PC-3 (cell line): ENCODE results near the gene NLGN2. TPM values are rescaled to one million over a fixed set of nuclear protein-coding genes. Genes with fewer than 3 reads are reported as not detected.

ENCODE experiments used
- ATAC-seq: fragments of 200-7000 bp; cut with Tn5 transposase; 2 replicates; pipeline ENCODE4 v1.9.1; 2020; ENCODE audit warnings: mild to moderate bottlenecking, moderate library complexity
- BruUV-seq: library from RNA; stranded (reverse); fragments of 400-500 nt; replicated peaks from 2 replicates; lab custom pipeline; 2021; lab: Mats Ljungman, UMichigan
- CTCF ChIA-PET: fragments of 300-600 bp; sonication (Branson Sonifier 250); formaldehyde crosslinking; loops from one replicate; lab custom pipeline; 2022; ENCODE audit warnings: antibody characterized with exemption; lab: Charles Lee
- POLR2A ChIA-PET: fragments of 300-600 bp; sonication (Branson Sonifier 250); formaldehyde crosslinking; loops from one replicate; lab custom pipeline; 2022; ENCODE audit warnings: antibody characterized with exemption; ENCODE audit not compliant: unreplicated experiment; lab: Charles Lee
- DNase-seq: peaks from one replicate; pipeline ENCODE4 v3.0.0-alpha.2; 2015
- H2AFZ ChIP-seq: fragments of 300-600 bp; sonication (generic); 2 replicates; pipeline ENCODE4 v1.6.0; 2016; ENCODE audit warnings: antibody characterized with exemption, low read length
- H3F3A ChIP-seq: fragments of 300-600 bp; sonication (generic); one replicate; pipeline ENCODE4 v1.6.0; 2017; ENCODE audit warnings: antibody characterized with exemption, low read length, control low read depth, mild to moderate bottlenecking; ENCODE audit not compliant: unreplicated experiment
- H3K27ac ChIP-seq: fragments of 300-600 bp; sonication (generic); 2 replicates; pipeline ENCODE4 v1.5.1; 2016; ENCODE audit warnings: mild to moderate bottlenecking, low read length
- H3K27me3 ChIP-seq: fragments of 300-600 bp; sonication (generic); 2 replicates; pipeline ENCODE4 v1.6.1; 2016; ENCODE audit warnings: low read length, mixed read lengths
- H3K36me3 ChIP-seq: fragments of 300-600 bp; sonication (generic); 2 replicates; pipeline ENCODE4 v1.6.1; 2016; ENCODE audit warnings: low read depth, mixed run types, low read length, mixed read lengths
- H3K4me1 ChIP-seq: fragments of 300-600 bp; sonication (generic); 2 replicates; pipeline ENCODE4 v1.5.1; 2016; ENCODE audit warnings: low read length; ENCODE audit not compliant: insufficient read depth
- H3K4me2 ChIP-seq: fragments of 300-600 bp; sonication (generic); 2 replicates; pipeline ENCODE4 v1.6.0; 2016; ENCODE audit warnings: low read length
- H3K4me3 ChIP-seq: fragments of 300-600 bp; sonication (generic); 2 replicates; pipeline ENCODE4 v1.5.1; 2016; ENCODE audit warnings: mild to moderate bottlenecking, low read length, mixed read lengths
- H3K79me2 ChIP-seq: fragments of 300-600 bp; sonication (generic); 2 replicates; pipeline ENCODE4 v1.6.1; 2017; ENCODE audit warnings: low read length, mixed read lengths
- H3K9ac ChIP-seq: fragments of 300-600 bp; sonication (generic); 2 replicates; pipeline ENCODE4 v1.6.0; 2016; ENCODE audit warnings: mild to moderate bottlenecking, low read length
- H3K9me2 ChIP-seq: fragments of 300-600 bp; sonication (generic); replicated peaks from 2 replicates; pipeline ENCODE4 v1.6.1; 2016; ENCODE audit warnings: mixed run types, low read length, mixed read lengths
- H3K9me3 ChIP-seq: fragments of 300-600 bp; sonication (generic); 2 replicates; pipeline ENCODE4 v1.6.1; 2016; ENCODE audit warnings: low read length, mixed read lengths
- H4K20me1 ChIP-seq: fragments of 300-600 bp; sonication (generic); 2 replicates; pipeline ENCODE4 v1.6.1; 2016; ENCODE audit warnings: low read length, mixed read lengths
- EZH2 ChIP-seq: fragments of 300-600 bp; sonication (generic); IDR thresholded peaks from one replicate; pipeline ENCODE4 v1.6.1; 2017; ENCODE audit warnings: antibody characterized with exemption, mild to moderate bottlenecking, low read length; ENCODE audit not compliant: unreplicated experiment
- EZH2phosphoT487 ChIP-seq: fragments of 300-600 bp; sonication (generic); IDR thresholded peaks from 2 replicates; pipeline ENCODE4 v1.6.1; 2018; ENCODE audit warnings: mild to moderate bottlenecking, antibody characterized with exemption, low read length, borderline replicate concordance
- intact Hi-C: fragments of 100-400 bp; cut with micrococcal nuclease; formaldehyde crosslinking; loops from 2 replicates; pipeline ENCODE4 v1.9.0; 2023
- total RNA-seq: library from RNA; depleted of rRNA; stranded (reverse); fragments of >200 nt; gene quantifications from 2 replicates; pipeline ENCODE4 v1.2.3, GENCODE V29; 2014
- TF ChIP-seq, protein P1 (sequence below): fragments of 300-600 bp; sonication (generic); conservative IDR thresholded peaks from 2 replicates; pipeline ENCODE4 v1.5.1; 2017; ENCODE audit warnings: antibody characterized with exemption, low read depth, mild to moderate bottlenecking, low read length

NLGN2 gene
- total RNA-seq, 1 experiment from 2014 or later = 7.4 TPM

- no peak for ATAC-seq
- peak overlapping the region; percentile 70; the same call in 1 of the 2 replicates for H3K9ac ChIP-seq
- intact Hi-C loops = loop anchor here (5.0 kb wide), 2 partner anchors 85 to 250 kb away; partner anchors contain the start of genes KCTD11, TP53 and WRAP53
- CTCF ChIA-PET = interaction anchor here (0.6 to 1.7 kb wide), 5 partner anchors 34 to 179 kb away, joined by 3 to 9 read pairs (median 6); partner anchors contain the start of gene TMEM256
- H2AFZ ChIP-seq = peak overlapping the region; percentile 57; the same call in 1 of the 2 replicates
- peaks cover 4% of the 10 kb centered on the region; the same call in 1 of the 2 replicates for H3K4me1 ChIP-seq
- H4K20me1 ChIP-seq = no peaks in the 10 kb centered on the region
- H3K9me3 ChIP-seq = no peaks in the 10 kb centered on the region
- no peak for TF ChIP-seq EZH2
- no peak for TF ChIP-seq EZH2phosphoT487
- TF ChIP-seq, protein P1, sequence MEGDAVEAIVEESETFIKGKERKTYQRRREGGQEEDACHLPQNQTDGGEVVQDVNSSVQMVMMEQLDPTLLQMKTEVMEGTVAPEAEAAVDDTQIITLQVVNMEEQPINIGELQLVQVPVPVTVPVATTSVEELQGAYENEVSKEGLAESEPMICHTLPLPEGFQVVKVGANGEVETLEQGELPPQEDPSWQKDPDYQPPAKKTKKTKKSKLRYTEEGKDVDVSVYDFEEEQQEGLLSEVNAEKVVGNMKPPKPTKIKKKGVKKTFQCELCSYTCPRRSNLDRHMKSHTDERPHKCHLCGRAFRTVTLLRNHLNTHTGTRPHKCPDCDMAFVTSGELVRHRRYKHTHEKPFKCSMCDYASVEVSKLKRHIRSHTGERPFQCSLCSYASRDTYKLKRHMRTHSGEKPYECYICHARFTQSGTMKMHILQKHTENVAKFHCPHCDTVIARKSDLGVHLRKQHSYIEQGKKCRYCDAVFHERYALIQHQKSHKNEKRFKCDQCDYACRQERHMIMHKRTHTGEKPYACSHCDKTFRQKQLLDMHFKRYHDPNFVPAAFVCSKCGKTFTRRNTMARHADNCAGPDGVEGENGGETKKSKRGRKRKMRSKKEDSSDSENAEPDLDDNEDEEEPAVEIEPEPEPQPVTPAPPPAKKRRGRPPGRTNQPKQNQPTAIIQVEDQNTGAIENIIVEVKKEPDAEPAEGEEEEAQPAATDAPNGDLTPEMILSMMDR = no peak
- peak overlapping the region; percentile 71 for H3K4me3 ChIP-seq
- H3K4me2 ChIP-seq = peak overlapping the region; percentile 85
- H3K9me2 ChIP-seq = no peaks in the 10 kb centered on the region
- 0 out of 2 replicates have a peak, but pooled peaks cover 5% of the 10 kb centered on the region for H3K79me2 ChIP-seq
- no peaks in the 10 kb centered on the region for H3K36me3 ChIP-seq
- no peak for DNase-seq
- BruUV-seq = no TSS peak
- no peaks in the 10 kb centered on the region for H3K27me3 ChIP-seq
- POLR2A ChIA-PET = no interaction called here
- H3K27ac ChIP-seq = no peak overlapping the region
- H3F3A ChIP-seq = no peaks in the 10 kb centered on the region
These were observed 29.8 kb downstream of the NLGN2 start for GRCh38 chr17:7437369-7437863.

DNA sequence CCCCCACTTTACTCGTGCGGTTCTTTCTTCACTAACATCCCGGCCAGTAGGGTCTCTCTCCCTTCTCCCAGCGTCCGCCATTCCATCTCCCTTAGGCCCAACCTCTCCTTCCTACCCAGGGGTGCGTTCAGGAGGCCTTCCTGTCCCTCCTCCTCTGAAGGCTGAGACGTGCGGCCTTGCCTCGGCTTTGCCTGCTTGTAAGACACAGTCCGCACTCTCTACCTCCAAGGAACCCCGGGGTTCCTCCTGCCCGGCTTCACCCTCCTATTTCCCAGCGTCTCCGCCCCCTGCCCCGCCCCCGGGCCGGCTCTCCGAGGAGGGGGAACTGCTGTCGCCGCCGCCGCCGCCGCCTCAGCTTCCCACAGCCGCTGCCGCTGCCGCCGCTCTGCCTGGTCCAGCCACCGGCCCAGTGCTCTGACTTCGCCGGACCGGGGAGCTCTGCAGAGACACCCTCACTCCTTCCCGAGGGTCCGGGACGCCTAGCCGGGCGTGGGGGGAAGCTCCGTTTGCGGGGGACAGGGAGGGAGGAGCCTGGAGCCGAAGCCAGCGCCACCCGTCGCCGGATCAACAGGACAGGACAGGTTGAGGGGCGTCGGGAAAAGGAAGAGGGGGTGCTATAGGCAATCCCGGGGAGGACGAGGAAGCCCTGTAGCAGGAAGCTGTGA, 30.4 kb downstream of the NLGN2 start:
- Histone ChIP-seq H3K9me2 (no peaks in the 10 kb centered on the region), H3K4me2 (peak overlapping the region; percentile 85; the same call in 1 of the 2 replicates), H3K4me3 (no peak overlapping the region), H3K9ac (no peak overlapping the region), H3K79me2 (0 out of 2 replicates have a peak, but pooled peaks cover 5% of the 10 kb centered on the region), H3K9me3 (no peaks in the 10 kb centered on the region), H3K27ac (no peak overlapping the region), H3K36me3 (no peaks in the 10 kb centered on the region), H3K27me3 (no peaks in the 10 kb centered on the region), H2AFZ (no peak overlapping the region), H3K4me1 (peaks cover 4% of the 10 kb centered on the region; the same call in 1 of the 2 replicates), H3F3A (no peaks in the 10 kb centered on the region), H4K20me1 (no peaks in the 10 kb centered on the region)
- DNase-seq (no peak), ATAC-seq (no peak)
- ChIA-PET CTCF (no interaction called here), POLR2A (no interaction called here)
- intact Hi-C loops = loop anchor here (5.0 kb wide), 2 partner anchors 86 to 249 kb away; partner anchors contain the start of genes KCTD11, TP53 and WRAP53
- TF ChIP-seq, protein P1 = no peak
- TF ChIP-seq EZH2phosphoT487 (no peak), EZH2 (no peak)
- no TSS peak for BruUV-seq
